K562 (cell line): Measurements from ENCODE around the gene UBE2O. TPM values are rescaled to one million over a fixed set of nuclear protein-coding genes. Genes with fewer than 3 reads are reported as not detected.

ENCODE experiments used
- ATAC-seq: fragments of 200-7000 bp; cut with Tn5 transposase; 3 replicates; pipeline ENCODE4 v1.9.1; 2020; ENCODE audit warnings: moderate library complexity
- BruUV-seq: library from RNA; stranded (reverse); fragments of 400-500 nt; replicated peaks from 2 replicates; lab custom pipeline; 2021; lab: Mats Ljungman, UMichigan
- CTCF ChIA-PET: fragments of 300-600 bp; formaldehyde crosslinking; extraction: SDS; loops from one replicate; lab custom pipeline; 2021; ENCODE audit warnings: low intra/inter-chr PET ratio; lab: Yijun Ruan, JAX
- POLR2A ChIA-PET: fragments of 300-600, 350-650 bp; sonication (Branson Sonifier 250); formaldehyde crosslinking; extraction: SDS; loops from one replicate; lab custom pipeline; 2021; ENCODE audit warnings: antibody characterized with exemption, inconsistent platforms; lab: Yijun Ruan, JAX
- DNase-seq, 4 experiments: peaks; one replicate each; pipeline versions ENCODE4 v3.0.0 to v3.0.0-alpha.2; 2011 to 2018; ENCODE audit warnings: low spot score in 3 of 4, mixed read lengths in 3 of 4; ENCODE audit errors: extremely low read depth in 1 of 4
- FAIRE-seq: peaks from 2 replicates; lab custom pipeline; 2011; peaks lifted over from hg19 to GRCh38; lab: Jason Lieb, UNC
- H2AFZ ChIP-seq: 2 replicates; pipeline ENCODE4 v1.6.0; 2011; ENCODE audit warnings: low read depth, low read length, control low read depth, inconsistent platforms
- H3K27ac ChIP-seq: fragments of 200-600 bp; 3 replicates; pipeline ENCODE4 v1.8.0; 2011; ENCODE audit warnings: low read depth, mild to moderate bottlenecking, control low read depth, inconsistent platforms, low read length, moderate library complexity, mixed read lengths; ENCODE audit errors: extremely low read depth
- H3K27me3 ChIP-seq, 2 experiments: fragments of 300-600 bp in 1 of 2; 2 replicates in 1 of 2; 3 replicates in 1 of 2; pipeline versions ENCODE4 v1.6.0 to v1.8.0; 2011; ENCODE audit warnings: inconsistent platforms in 2 of 2, low read length in 2 of 2, mild to moderate bottlenecking in 1 of 2, mixed read lengths in 1 of 2, moderate library complexity in 1 of 2; ENCODE audit not compliant: control insufficient read depth in 2 of 2, insufficient read depth in 2 of 2
- H3K36me3 ChIP-seq: fragments of 300-600 bp; 3 replicates; pipeline ENCODE4 v1.8.0; 2011; ENCODE audit warnings: mild to moderate bottlenecking, low read length, inconsistent platforms; ENCODE audit not compliant: control insufficient read depth, insufficient read depth
- H3K4me1 ChIP-seq, 2 experiments: fragments of 200-600 bp in 1 of 2; replicated peaks in 1 of 2; 2 replicates in 1 of 2; 3 replicates in 1 of 2; pipeline versions ENCODE4 v1.5.1 to v1.8.0; 2011; ENCODE audit warnings: inconsistent platforms in 2 of 2, low read length in 2 of 2, mild to moderate bottlenecking in 1 of 2, mixed read lengths in 1 of 2, moderate library complexity in 1 of 2; ENCODE audit not compliant: control insufficient read depth in 2 of 2, insufficient read depth in 2 of 2
- H3K4me2 ChIP-seq: 2 replicates; pipeline ENCODE4 v1.6.1; 2011; ENCODE audit warnings: low read length, control low read depth, inconsistent platforms, mixed read lengths; ENCODE audit not compliant: insufficient read depth
- H3K4me3 ChIP-seq: fragments of 200-600 bp; sonication (generic), shearing (Covaris generic); 2 replicates; pipeline ENCODE4 v1.5.1; 2016; ENCODE audit warnings: control low read depth, inconsistent platforms
- H3K79me2 ChIP-seq: fragments of 200-600 bp; 3 replicates; pipeline ENCODE4 v1.8.0; 2011; ENCODE audit warnings: low read length, inconsistent platforms; ENCODE audit not compliant: control insufficient read depth, insufficient read depth
- H3K9ac ChIP-seq, 2 experiments: 2 replicates each; pipeline versions ENCODE4 v1.6.0 to v1.6.1; 2011; ENCODE audit warnings: low read depth in 2 of 2, low read length in 2 of 2, control low read depth in 1 of 2, inconsistent platforms in 1 of 2, mild to moderate bottlenecking in 1 of 2, mixed read lengths in 1 of 2; ENCODE audit not compliant: insufficient read depth in 1 of 2
- H3K9me1 ChIP-seq: one replicate; pipeline ENCODE4 v1.6.0; 2011; ENCODE audit warnings: inconsistent platforms, mild to moderate bottlenecking, low read length, moderate library complexity; ENCODE audit not compliant: control insufficient read depth, insufficient read depth
- H3K9me3 ChIP-seq: replicated peaks from 2 replicates; pipeline ENCODE4 v1.5.1; 2011; ENCODE audit warnings: low read depth, low read length, inconsistent platforms; ENCODE audit not compliant: control insufficient read depth, insufficient read depth
- H4K20me1 ChIP-seq: replicated peaks from 2 replicates; pipeline ENCODE4 v1.6.1; 2011; ENCODE audit warnings: low read length, inconsistent platforms, mixed read lengths; ENCODE audit not compliant: control insufficient read depth, insufficient read depth
- BRCA1 ChIP-seq, 2 experiments: fragments of 450-650 bp in 1 of 2; sonication (generic) in 1 of 2; formaldehyde crosslinking in 1 of 2; IDR thresholded peaks; 2 replicates each; pipeline versions ENCODE4 v1.5.0 to v1.6.1; 2017 to 2020; ENCODE audit warnings: mild to moderate bottlenecking in 1 of 2, missing genetic modification reagents in 1 of 2
- CAMTA2 ChIP-seq: fragments of 250-450 bp; sonication (Bioruptor Pico); conservative IDR thresholded peaks from 2 replicates; pipeline ENCODE4 v1.5.1; 2022
- DPF2 ChIP-seq: fragments of 450-650 bp; IDR thresholded peaks from 2 replicates; pipeline ENCODE4 v1.6.1; 2016
- KLF6 ChIP-seq: fragments of 250-450 bp; sonication (Bioruptor Pico); IDR thresholded peaks from 2 replicates; pipeline ENCODE4 v1.4.0; 2020; ENCODE audit warnings: mild to moderate bottlenecking, moderate library complexity, borderline replicate concordance
- NBN ChIP-seq: fragments of 450-650 bp; IDR thresholded peaks from 2 replicates; pipeline ENCODE4 v1.6.1; 2016; ENCODE audit warnings: low read depth, mild to moderate bottlenecking
- RHOXF2B ChIP-seq: fragments of 250-450 bp; sonication (Bioruptor Pico); conservative IDR thresholded peaks from 2 replicates; pipeline ENCODE4 v1.5.1; 2021
- SIN3B ChIP-seq: fragments of 450-650 bp; IDR thresholded peaks from 2 replicates; pipeline ENCODE4 v1.6.1; 2017; ENCODE audit warnings: low read depth, mild to moderate bottlenecking, moderate library complexity
- SMARCA4 ChIP-seq: fragments of 450-650 bp; IDR thresholded peaks from 2 replicates; pipeline ENCODE4 v1.6.1; 2016
- SNIP1 ChIP-seq: fragments of 450-650 bp; IDR thresholded peaks from 2 replicates; pipeline ENCODE4 v1.7.1; 2017; ENCODE audit warnings: low read depth, mild to moderate bottlenecking
- SP1 ChIP-seq: sonication (generic); formaldehyde crosslinking; IDR thresholded peaks from 2 replicates; pipeline ENCODE4 v1.8.1; 2022; ENCODE audit warnings: mild to moderate bottlenecking, missing genetic modification reagents
- SREBF1 ChIP-seq: fragments of 150-350 bp; IDR thresholded peaks from 2 replicates; pipeline ENCODE4 v1.6.1; 2014; ENCODE audit warnings: antibody characterized with exemption, low read depth, low read length, borderline replicate concordance
- TAL1 ChIP-seq: fragments of 450-650 bp; IDR thresholded peaks from 2 replicates; pipeline ENCODE4 v1.6.1; 2016; ENCODE audit warnings: mild to moderate bottlenecking
- ZNF134 ChIP-seq: fragments of 250-450 bp; sonication (Bioruptor Pico); conservative IDR thresholded peaks from 2 replicates; pipeline ENCODE4 v1.4.0; 2020
- ZNF79 ChIP-seq: fragments of 250-450 bp; sonication (Bioruptor Pico); IDR thresholded peaks from 2 replicates; pipeline ENCODE4 v1.4.0; 2020; ENCODE audit warnings: low read depth, mild to moderate bottlenecking, moderate library complexity
- WGBS: fragments of 100-300 bp; shearing (Covaris generic); methylation state at CpG from one replicate; pipeline ENCODE4 v1.1.6; 2016; ENCODE audit warnings: low coverage, mixed read lengths; ENCODE audit not compliant: insufficient coverage; ENCODE audit errors: missing lambda C conversion rate; 5-methylcytosine and 5-hydroxymethylcytosine counted together
- in situ Hi-C: fragments of 300-500 bp; cut with MboI; formaldehyde crosslinking; loops from 4 replicates; pipeline ENCODE4 v1.15.0; 2018; ENCODE audit warnings: inconsistent platforms, mixed read lengths
- intact Hi-C: fragments of 100-400 bp; cut with micrococcal nuclease; formaldehyde crosslinking; loops from 2 replicates; pipeline ENCODE4 v1.14.2; 2022
- polyA plus RNA-seq, 8 experiments: library from polyadenylated mRNA; depleted of rRNA in 4 of 8; stranded (reverse) in 5 of 8; unstranded in 3 of 8; fragments of >200 nt; fragmentation: Nextera tagmentation in 2 of 8; fragmentation: Illumina TruSeq in 1 of 8; extraction: Ambion mirVana in 2 of 8; extraction: Trizol in 1 of 8; gene quantifications; 2 replicates each; pipeline versions ENCODE4 v1.2.1 to v1.2.3, GENCODE V29; 2011 to 2014; ENCODE audit warnings: inconsistent platforms in 1 of 8, missing spikeins in 1 of 8
- total RNA-seq, 7 experiments: library from RNA; depleted of rRNA in 6 of 7; stranded (reverse); fragments of >200 nt in 6 of 7; fragmentation: Illumina TruSeq in 2 of 7; extraction: Trizol in 2 of 7; gene quantifications; 2 replicates each; pipeline versions ENCODE4 v1.2.1 to v1.2.3, GENCODE V29; 2011 to 2021; ENCODE audit warnings: low replicate concordance in 1 of 7
- TF ChIP-seq, protein P1 (sequence below): fragments of 450-650 bp; formaldehyde crosslinking; IDR thresholded peaks from 2 replicates; pipeline ENCODE4 v1.4.0; 2020; ENCODE audit warnings: mild to moderate bottlenecking, moderate library complexity

Gene UBE2O
- total and polyA plus RNA-seq, 9 of the 15 experiments (the other 6 are each of a cell fraction or from before 2014, with no cell fraction given) = 1.6 to 39.7 (median 13.3) TPM

DNA sequence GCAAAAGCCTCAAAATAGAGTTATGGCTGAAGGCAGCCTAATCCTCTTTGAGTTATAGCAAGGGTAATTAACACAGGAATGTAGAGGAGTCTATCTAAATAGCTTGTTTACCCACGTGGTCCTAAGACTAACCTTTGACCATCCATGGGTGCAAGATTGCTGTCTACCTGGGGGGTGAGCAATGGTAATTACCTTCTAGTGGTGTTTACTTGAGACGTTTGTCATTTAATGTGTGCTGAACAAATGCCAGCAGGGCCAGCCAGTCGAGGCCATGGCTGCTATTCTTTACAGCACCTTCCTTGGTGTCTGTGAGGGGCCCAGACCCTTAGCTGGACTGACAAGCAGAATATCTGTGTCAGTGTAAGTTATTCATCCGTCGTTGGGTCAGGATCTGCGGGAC, 85.3 kb downstream of the UBE2O start:
- in situ Hi-C loops = no loop called here
- no TSS peak for BruUV-seq
- no peaks in the 10 kb centered on the region for H3K9me3 ChIP-seq
- no peak for DNase-seq
- H2AFZ ChIP-seq = no peak overlapping the region
- 51% methylated on average over 6 of the region's 6 CpGs for WGBS
- intact Hi-C loops = no loop called here
- H3K79me2 ChIP-seq = no peaks in the 10 kb centered on the region
- ChIA-PET POLR2A (interaction anchor here (0.8 to 1.5 kb wide), 2 partner anchors 10 to 12 kb away, joined by 3 to 4 read pairs; no protein-coding TSS in a partner anchor), CTCF (no interaction called here)
- H4K20me1 ChIP-seq = no peaks in the 10 kb centered on the region
- no peak overlapping the region for H3K4me2 ChIP-seq
- no peak overlapping the region for H3K27ac ChIP-seq
- FAIRE-seq = no peak
- no peak overlapping the region for H3K9ac ChIP-seq
- no peak for ATAC-seq
- H3K36me3 ChIP-seq = no peaks in the 10 kb centered on the region
- TF ChIP-seq SP1 (CRISPR knock-in tag) (no peak), SREBF1 (no peak), ZNF79 (CRISPR knock-in tag) (no peak), TAL1 (no peak), NBN (no peak), SMARCA4 (no peak), ZNF134 (CRISPR knock-in tag) (no peak), CAMTA2 (CRISPR knock-in tag) (no peak), SNIP1 (no peak), KLF6 (CRISPR knock-in tag) (no peak), RHOXF2B (CRISPR knock-in tag) (no peak), BRCA1 (IDR thresholded peaks at IDR 0.05) (no peak), BRCA1 (CRISPR knock-in tag; IDR thresholded peaks at IDR 0.05) (no peak), DPF2 (no peak), SIN3B (no peak)
- TF ChIP-seq, protein P1, sequence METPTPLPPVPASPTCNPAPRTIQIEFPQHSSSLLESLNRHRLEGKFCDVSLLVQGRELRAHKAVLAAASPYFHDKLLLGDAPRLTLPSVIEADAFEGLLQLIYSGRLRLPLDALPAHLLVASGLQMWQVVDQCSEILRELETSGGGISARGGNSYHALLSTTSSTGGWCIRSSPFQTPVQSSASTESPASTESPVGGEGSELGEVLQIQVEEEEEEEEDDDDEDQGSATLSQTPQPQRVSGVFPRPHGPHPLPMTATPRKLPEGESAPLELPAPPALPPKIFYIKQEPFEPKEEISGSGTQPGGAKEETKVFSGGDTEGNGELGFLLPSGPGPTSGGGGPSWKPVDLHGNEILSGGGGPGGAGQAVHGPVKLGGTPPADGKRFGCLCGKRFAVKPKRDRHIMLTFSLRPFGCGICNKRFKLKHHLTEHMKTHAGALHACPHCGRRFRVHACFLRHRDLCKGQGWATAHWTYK = no peak
- H3K4me3 ChIP-seq = no peak overlapping the region
- H3K4me1 ChIP-seq = peaks cover 4 to 23% of the 10 kb centered on the region in 2 experiments; a peak in 4 of 5 replicates
- H3K9me1 ChIP-seq = no peaks in the 10 kb centered on the region
- H3K27me3 ChIP-seq = no peaks in the 10 kb centered on the region
